ENCODE measurements around the gene ETV7.
"Not testable (repeated sequence)": the region's sequence is repeated elsewhere in the genome, so short reads cannot be mapped to it uniquely, and the experiment has no call there.

GRCh38 chr6:36364061-36364635 is 23.3 kb downstream of the ETV7 start:
- TF ChIP-seq CTCF (conservative IDR thresholded peaks at IDR 0.05; ENCODE audit: low read depth, low read length); EZH2 (IDR thresholded peaks at IDR 0.05; ENCODE audit: borderline replicate concordance, low read depth, low read length, poor library complexity, severe bottlenecking): not testable (repeated sequence)

Measured in A673 (cell line).